Right lobe of liver (tissue), 6 donors: ENCODE measurements around the gene CYP2A6. TPM values are rescaled to one million over a fixed set of nuclear protein-coding genes. Genes with fewer than 3 reads are reported as not detected.

ENCODE experiments used
- ATAC-seq, 4 donors: fragments of 200-7000 bp; cut with Tn5 transposase; one replicate each; pipeline ENCODE4 v1.9.1; 2020; ENCODE audit warnings: mild to moderate bottlenecking in 4 of 4, moderate library complexity in 4 of 4
- DNase-seq, 3 donors: peaks; one replicate each; pipeline ENCODE4 v3.0.0-alpha.2; 2020
- H3K27ac ChIP-seq, 3 donors: fragments of 200-600 bp; one replicate each; pipeline ENCODE4 v1.8.0; 2022
- H3K27me3 ChIP-seq, 2 donors: fragments of 200-600 bp; one replicate each; pipeline ENCODE4 v1.8.0; 2022
- H3K36me3 ChIP-seq, 4 donors: fragments of 200-600 bp; sonication (generic) in 1 of 4; one replicate each; pipeline versions ENCODE4 v1.5.1 to v1.8.0; 2017 to 2022; ENCODE audit warnings: control low read depth in 1 of 4
- H3K4me1 ChIP-seq, 4 donors: fragments of 200-600 bp; sonication (generic) in 1 of 4; one replicate each; pipeline versions ENCODE4 v1.5.1 to v1.8.0; 2017 to 2022; ENCODE audit warnings: control low read depth in 1 of 4
- H3K4me3 ChIP-seq, 3 donors: fragments of 200-600 bp; one replicate each; pipeline ENCODE4 v1.8.0; 2022
- H3K9me3 ChIP-seq, 4 donors: fragments of 200-600 bp; sonication (generic) in 1 of 4; one replicate each; pipeline versions ENCODE4 v1.5.1 to v1.8.0; 2017 to 2022; ENCODE audit warnings: control low read depth in 1 of 4
- POLR2A ChIP-seq: fragments of 450-650 bp; IDR thresholded peaks from one replicate; pipeline ENCODE4 v1.6.1; 2017; ENCODE audit warnings: antibody characterized with exemption, mild to moderate bottlenecking
- WGBS: methylation state at CpG from one replicate; pipeline ENCODE4 v1.1.6; 2018; ENCODE audit warnings: low coverage, low lambda C conversion rate; ENCODE audit not compliant: insufficient coverage; ENCODE audit errors: missing lambda C conversion rate; 5-methylcytosine and 5-hydroxymethylcytosine counted together
- intact Hi-C, 2 donors: fragments of 100-400 bp; cut with DNase I; formaldehyde crosslinking; loops; one replicate each; pipeline versions ENCODE4 v1.11.2 to v1.14.1; 2022
- total RNA-seq, 6 experiments: library from RNA; depleted of rRNA in 2 of 6; stranded (reverse); fragments of >200 nt in 2 of 6; fragmentation: NEBNext Ultra II Directional in 3 of 6; extraction: Animal tissue kit (Norgen Biotek cat#: 25700) in 3 of 6; gene quantifications; one replicate each; pipeline versions ENCODE4 v1.1.0 to v1.2.4, GENCODE V29; 2016 to 2023
- TF ChIP-seq, protein P1 (sequence below), 4 donors: fragments of 200-600 bp in 3 of 4; fragments of 450-650 bp in 1 of 4; IDR thresholded peaks; one replicate each; pipeline versions ENCODE4 v1.5.1 to v1.8.0; 2016 to 2022; ENCODE audit warnings: antibody characterized with exemption in 4 of 4, mild to moderate bottlenecking in 2 of 4
- donor health status: DM: no; HTN: yes; CAD: no.
- donor health status: DM: no; HTN: no; CAD: no.
- donor health status: DM: no; HTN: no; CAD: no.
- donor health status: DM: no; HTN: yes; CAD: no.
- donor health status: DM: no; HTN: yes; CAD: no.

CYP2A6 gene
- total RNA-seq, 6 experiments from 2014 or later, result 73.6 to 3,618 (median 1,239) TPM

DNA sequence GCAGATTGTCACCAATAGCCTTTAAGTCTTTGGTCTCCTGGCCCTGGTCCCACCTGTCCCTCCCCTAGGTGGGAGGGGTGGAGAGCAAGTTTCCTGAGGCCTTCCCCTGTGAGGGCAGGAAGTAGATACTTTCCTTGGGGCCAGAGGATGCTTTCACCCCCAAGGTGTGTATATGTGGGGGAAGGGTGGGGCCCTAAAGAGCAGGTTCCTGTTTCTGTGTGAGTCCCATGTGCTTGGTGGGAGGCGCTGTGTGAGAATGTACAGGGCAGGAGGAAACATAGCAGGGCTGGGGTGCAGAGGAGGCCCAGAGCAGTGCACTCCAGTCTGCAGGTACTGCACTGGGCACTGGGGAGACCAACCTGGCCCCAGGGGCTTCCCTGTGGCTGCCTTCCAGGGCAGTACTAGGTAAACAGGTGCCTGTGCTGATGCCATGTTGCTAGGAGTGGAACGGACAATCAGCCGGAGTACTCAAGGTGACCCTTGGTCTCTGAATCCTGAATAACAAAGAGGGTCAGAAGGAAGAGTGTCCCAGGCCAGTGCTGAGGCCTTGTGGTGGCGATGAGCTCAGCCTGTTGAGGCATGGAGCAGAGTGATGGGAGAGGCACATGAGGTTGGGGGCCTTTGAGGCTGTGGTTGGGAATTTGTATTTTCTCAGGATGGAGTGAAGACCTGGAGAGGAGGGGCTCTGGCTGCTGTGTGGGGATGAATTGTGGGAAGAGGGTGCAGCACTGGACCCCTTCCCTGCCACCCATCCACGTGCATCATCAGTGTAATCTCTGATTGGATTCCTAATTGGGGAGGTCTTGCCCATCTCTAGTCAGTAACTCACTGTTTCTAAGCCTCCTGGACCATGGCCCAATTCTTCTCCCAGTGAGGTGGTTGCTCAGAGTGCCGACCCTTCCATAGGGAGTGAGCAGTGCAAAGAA, 46.1 kb downstream of the CYP2A6 start:
- ATAC-seq (peak; percentile 0 to 34 (median 6)), DNase-seq (peak in 1 of 3 donors; percentile 70)
- Histone ChIP-seq H3K27ac (peak overlapping the region; percentile 35 to 71 (median 58)), H3K9me3 (no peaks in the 10 kb centered on the region), H3K4me1 (peaks cover 0 to 62% (median 22%) of the 10 kb centered on the region in 4 donors), H3K4me3 (no peak overlapping the region), H3K27me3 (no peaks in the 10 kb centered on the region), H3K36me3 (peaks cover 0 to 30% (median 9%) of the 10 kb centered on the region in 4 donors)
- intact Hi-C loops, result loop anchor here in 1 of 2 donors (10.0 kb wide), 1 partner anchor 139 kb away; no protein-coding TSS in a partner anchor
- 33% methylated on average over 5 of the region's 6 CpGs for WGBS
- no peak for TF ChIP-seq POLR2A
- TF ChIP-seq, protein P1, sequence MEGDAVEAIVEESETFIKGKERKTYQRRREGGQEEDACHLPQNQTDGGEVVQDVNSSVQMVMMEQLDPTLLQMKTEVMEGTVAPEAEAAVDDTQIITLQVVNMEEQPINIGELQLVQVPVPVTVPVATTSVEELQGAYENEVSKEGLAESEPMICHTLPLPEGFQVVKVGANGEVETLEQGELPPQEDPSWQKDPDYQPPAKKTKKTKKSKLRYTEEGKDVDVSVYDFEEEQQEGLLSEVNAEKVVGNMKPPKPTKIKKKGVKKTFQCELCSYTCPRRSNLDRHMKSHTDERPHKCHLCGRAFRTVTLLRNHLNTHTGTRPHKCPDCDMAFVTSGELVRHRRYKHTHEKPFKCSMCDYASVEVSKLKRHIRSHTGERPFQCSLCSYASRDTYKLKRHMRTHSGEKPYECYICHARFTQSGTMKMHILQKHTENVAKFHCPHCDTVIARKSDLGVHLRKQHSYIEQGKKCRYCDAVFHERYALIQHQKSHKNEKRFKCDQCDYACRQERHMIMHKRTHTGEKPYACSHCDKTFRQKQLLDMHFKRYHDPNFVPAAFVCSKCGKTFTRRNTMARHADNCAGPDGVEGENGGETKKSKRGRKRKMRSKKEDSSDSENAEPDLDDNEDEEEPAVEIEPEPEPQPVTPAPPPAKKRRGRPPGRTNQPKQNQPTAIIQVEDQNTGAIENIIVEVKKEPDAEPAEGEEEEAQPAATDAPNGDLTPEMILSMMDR (IDR thresholded peaks at IDR 0.05), result no peak

DNA sequence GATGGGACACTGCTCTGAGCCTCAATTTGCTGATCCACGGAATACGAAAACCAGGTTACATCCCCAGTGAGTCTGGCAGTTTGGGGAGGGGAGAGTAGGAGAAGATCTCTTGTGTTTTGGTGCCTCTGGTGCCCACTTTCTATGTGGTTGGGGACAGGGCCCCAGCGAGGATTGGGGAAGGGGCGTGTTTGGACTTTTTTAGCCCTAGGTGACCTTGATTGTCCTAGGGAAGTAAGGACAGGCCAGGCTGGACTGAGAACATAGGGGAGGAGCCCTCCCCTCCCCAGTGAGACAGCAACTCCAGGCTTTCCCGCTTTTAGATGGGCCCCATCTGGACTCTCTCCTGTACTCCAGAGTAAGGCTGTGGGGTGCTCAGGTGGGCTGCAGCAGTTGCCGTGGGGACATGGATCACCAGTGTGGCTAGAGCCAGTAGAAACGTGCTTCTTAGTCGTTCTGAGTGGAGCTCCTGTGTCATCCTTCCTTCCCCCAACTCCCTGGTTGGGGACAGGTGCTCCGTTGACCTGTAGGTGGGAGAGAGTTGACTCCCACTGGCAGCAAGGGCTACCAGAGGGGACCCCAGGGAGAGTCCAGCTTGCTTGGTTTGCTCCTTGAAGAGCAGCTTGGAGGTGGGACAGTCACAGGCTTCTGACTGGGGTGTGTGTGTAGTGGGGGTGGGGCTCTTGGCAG, 46.9 kb downstream of the CYP2A6 start:
- no peaks in the 10 kb centered on the region for H3K9me3 ChIP-seq
- no peak overlapping the region for H3K4me3 ChIP-seq
- DNase-seq, result no peak
- WGBS, result 0% methylated on average over 1 of the region's 9 CpGs
- ATAC-seq, result no peak
- TF ChIP-seq POLR2A, result no peak
- TF ChIP-seq, protein P1 (IDR thresholded peaks at IDR 0.05), result no peak
- peak overlapping the region; percentile 35 to 71 (median 58) for H3K27ac ChIP-seq
- H3K27me3 ChIP-seq, result no peaks in the 10 kb centered on the region
- intact Hi-C loops, result loop anchor here in 1 of 2 donors (10.0 kb wide), 1 partner anchor 139 kb away; no protein-coding TSS in a partner anchor
- H3K36me3 ChIP-seq, result peaks cover 0 to 23% (median 5%) of the 10 kb centered on the region in 4 donors
- H3K4me1 ChIP-seq, result peaks cover 0 to 62% (median 22%) of the 10 kb centered on the region in 4 donors

DNA sequence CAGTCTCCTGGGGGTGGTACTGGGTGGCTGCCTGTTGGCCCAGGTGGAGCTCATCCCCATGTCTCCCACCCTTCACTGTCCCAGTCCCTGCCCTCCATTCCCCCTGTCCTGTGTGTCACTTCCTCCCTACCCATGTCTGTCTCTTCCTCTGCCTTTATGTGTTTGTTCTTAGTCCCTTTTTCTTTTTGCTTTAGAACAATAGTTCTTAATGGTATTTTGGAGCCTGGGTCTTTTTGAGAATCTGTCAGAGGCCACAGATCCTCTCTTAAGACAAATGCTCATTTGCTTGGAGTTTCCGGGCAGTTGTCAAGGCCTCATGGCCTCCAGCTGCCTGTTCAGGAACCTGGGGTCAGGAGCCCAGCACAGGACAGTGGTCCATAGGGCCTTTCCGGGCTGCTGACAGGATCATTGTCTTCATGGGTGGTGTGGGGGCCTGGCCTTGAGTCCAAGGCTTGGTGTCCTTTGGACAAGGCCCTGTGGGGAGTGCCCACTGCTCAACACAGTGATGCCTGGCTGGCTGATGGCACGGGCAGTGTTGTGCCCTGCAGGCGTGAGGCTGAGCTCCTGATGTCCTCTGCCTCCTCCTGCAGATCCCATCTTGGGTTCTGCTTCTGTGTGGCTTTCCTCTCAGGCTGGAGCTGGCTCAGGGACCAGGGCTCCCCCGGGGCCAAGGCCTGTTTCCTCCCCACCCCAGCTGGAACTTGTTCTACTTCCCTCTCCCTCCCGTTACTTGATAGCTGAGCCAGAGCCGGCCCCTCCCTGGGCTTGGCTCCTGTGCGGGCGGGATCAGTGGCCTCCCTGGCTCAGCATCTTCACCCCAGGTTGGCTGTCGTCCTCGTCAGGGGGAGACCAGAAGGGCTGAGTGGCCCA, 47.7 kb downstream of the CYP2A6 start:
- DNase-seq, result peak in 1 of 3 donors; percentile 67
- Histone ChIP-seq H3K4me1 (peaks cover 0 to 62% (median 25%) of the 10 kb centered on the region in 4 donors), H3K27me3 (no peaks in the 10 kb centered on the region), H3K9me3 (no peaks in the 10 kb centered on the region), H3K36me3 (peaks cover 0 to 15% (median 0%) of the 10 kb centered on the region in 4 donors), H3K27ac (peak overlapping the region; percentile 24 to 71 (median 35)), H3K4me3 (peak overlapping the region in 1 of 3 donors; percentile 16)
- no peak for ATAC-seq
- TF ChIP-seq, protein P1 (IDR thresholded peaks at IDR 0.05), result no peak
- TF ChIP-seq POLR2A, result no peak
- 19% methylated on average over 4 of the region's 11 CpGs for WGBS
- intact Hi-C loops, result loop anchor here in 1 of 2 donors (10.0 kb wide), 1 partner anchor 138 kb away; no protein-coding TSS in a partner anchor
